ENCODE measurements around the gene USP31.

DNA sequence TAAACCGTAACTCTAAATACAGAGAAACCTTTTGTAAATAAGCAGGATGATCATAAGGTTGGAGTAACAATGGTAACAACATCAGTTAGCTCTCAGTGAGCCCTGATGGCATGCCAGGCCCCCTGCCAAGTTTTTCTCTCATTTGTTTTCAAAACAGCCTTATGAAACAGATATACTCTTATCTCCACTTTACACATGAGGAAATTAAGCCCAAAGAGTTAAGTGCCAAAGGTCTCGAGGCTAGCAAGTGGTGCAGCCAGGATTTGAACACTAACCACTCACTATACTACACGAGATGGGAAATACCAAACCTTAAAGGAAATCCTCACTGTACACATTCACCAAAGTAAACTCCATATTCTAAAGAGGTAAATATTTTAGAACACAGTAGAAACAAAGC is 15.0 kb downstream of the USP31 start:
- TF ChIP-seq POLR2A (IDR thresholded peaks at IDR 0.05; ENCODE audit: low read depth, low read length) (no peak), POLR2AphosphoS5 (IDR thresholded peaks at IDR 0.05; ENCODE audit: low read depth, low read length) (no peak), TAF1 (IDR thresholded peaks at IDR 0.05; ENCODE audit: borderline replicate concordance, low read depth, low read length) (no peak)
